ENCODE results near the gene CACNB2.
"Not testable (repeated sequence)": the region's sequence is repeated elsewhere in the genome, so short reads cannot be mapped to it uniquely, and the experiment has no call there.

Gene CACNB2

GRCh38 chr10:18162021-18162627 lies 21.9 kb downstream of the CACNB2 start:
- Histone ChIP-seq H3K27ac (no peak overlapping the region), H3K4me3 (no peak overlapping the region), H3K4me2 (no peak overlapping the region), H3K9me3 (no peaks in the 10 kb centered on the region), H3K9ac (no peak overlapping the region), H3K27me3 (no peaks in the 10 kb centered on the region), H3K4me1 (no peaks in the 10 kb centered on the region), H4K20me1 (no peaks in the 10 kb centered on the region), H3K36me3 (no peaks in the 10 kb centered on the region)
- TF ChIP-seq Cebpa-rat (IDR thresholded peaks at IDR 0.05): no peak

- Histone ChIP-seq H3K36me3 (no peaks in the 10 kb centered on the region), H3K27ac (no peak overlapping the region), H3K4me2 (no peak overlapping the region), H3K4me1 (no peaks in the 10 kb centered on the region), H3K9ac (no peak overlapping the region), H3K4me3 (no peak overlapping the region), H3K9me3 (no peaks in the 10 kb centered on the region), H4K20me1 (no peaks in the 10 kb centered on the region), H3K27me3 (no peaks in the 10 kb centered on the region)
- no peak for TF ChIP-seq Cebpa-rat (IDR thresholded peaks at IDR 0.05)
These were observed 23.9 kb downstream of the CACNB2 start for GRCh38 chr10:18164093-18164492.

- Histone ChIP-seq H3K9ac (no peak overlapping the region), H3K36me3 (no peaks in the 10 kb centered on the region), H3K27me3 (no peaks in the 10 kb centered on the region), H3K9me3 (no peaks in the 10 kb centered on the region), H3K4me1 (no peaks in the 10 kb centered on the region), H3K27ac (no peak overlapping the region), H4K20me1 (no peaks in the 10 kb centered on the region), H3K4me3 (no peak overlapping the region), H3K4me2 (no peak overlapping the region)
- TF ChIP-seq Cebpa-rat (IDR thresholded peaks at IDR 0.05): no peak
These were observed 24.6 kb downstream of the CACNB2 start for GRCh38 chr10:18164748-18165361.

- Histone ChIP-seq H3K4me3 (no peak overlapping the region), H3K4me2 (no peak overlapping the region), H3K27ac (no peak overlapping the region), H3K27me3 (no peaks in the 10 kb centered on the region), H3K4me1 (peaks cover 12% of the 10 kb centered on the region), H3K9ac (no peak overlapping the region), H4K20me1 (no peaks in the 10 kb centered on the region), H3K36me3 (no peaks in the 10 kb centered on the region), H3K9me3 (no peaks in the 10 kb centered on the region; the same call in 1 of the 2 replicates)
- TF ChIP-seq Cebpa-rat (IDR thresholded peaks at IDR 0.05): no peak
These were observed 38.7 kb downstream of the CACNB2 start for GRCh38 chr10:18178854-18179483.

- Histone ChIP-seq H3K4me2 (no peak overlapping the region), H3K4me3 (no peak overlapping the region)
These were observed 39.7 kb downstream of the CACNB2 start for GRCh38 chr10:18179891-18180290.

GRCh38 chr10:18181382-18181781 lies 41.2 kb downstream of the CACNB2 start:
- not testable (repeated sequence) for H3K4me3 ChIP-seq, H3K36me3 ChIP-seq, H3K9me3 ChIP-seq, H3K9ac ChIP-seq, H3K27ac ChIP-seq, H3K27me3 ChIP-seq, H4K20me1 ChIP-seq, H3K4me2 ChIP-seq
- peaks cover 12% of the 10 kb centered on the region for H3K4me1 ChIP-seq

More at GRCh38 chr10:18179891-18180290, 39.7 kb downstream of the CACNB2 start:
- H3K27me3 ChIP-seq: no peaks in the 10 kb centered on the region
- H3K27ac ChIP-seq: no peak overlapping the region
- H3K36me3 ChIP-seq: no peaks in the 10 kb centered on the region
- H3K9ac ChIP-seq: no peak overlapping the region
- H3K4me1 ChIP-seq: peaks cover 12% of the 10 kb centered on the region
- H4K20me1 ChIP-seq: no peaks in the 10 kb centered on the region
- no peaks in the 10 kb centered on the region; the same call in 1 of the 2 replicates for H3K9me3 ChIP-seq
- TF ChIP-seq Cebpa-rat (IDR thresholded peaks at IDR 0.05): no peak

GRCh38 chr10:18185621-18186020 lies 45.4 kb downstream of the CACNB2 start:
- Histone ChIP-seq H3K4me2 (no peak overlapping the region), H3K36me3 (no peaks in the 10 kb centered on the region), H3K9me3 (no peaks in the 10 kb centered on the region; the same call in 1 of the 2 replicates), H3K9ac (no peak overlapping the region), H3K27ac (no peak overlapping the region), H4K20me1 (no peaks in the 10 kb centered on the region), H3K27me3 (no peaks in the 10 kb centered on the region), H3K4me1 (no peaks in the 10 kb centered on the region), H3K4me3 (no peak overlapping the region)
- no peak for TF ChIP-seq Cebpa-rat (IDR thresholded peaks at IDR 0.05)

GRCh38 chr10:18190840-18191239 lies 50.6 kb downstream of the CACNB2 start:
- H3K4me2 ChIP-seq: no peak overlapping the region
- H3K27ac ChIP-seq: no peak overlapping the region

GRCh38 chr10:18194634-18195033 lies 54.4 kb downstream of the CACNB2 start:
- no peak for TF ChIP-seq Cebpa-rat (IDR thresholded peaks at IDR 0.05)
- no peaks in the 10 kb centered on the region for H3K9me3 ChIP-seq
- no peaks in the 10 kb centered on the region for H3K4me1 ChIP-seq
- H3K27me3 ChIP-seq: no peaks in the 10 kb centered on the region
- no peak overlapping the region for H3K9ac ChIP-seq
- no peak overlapping the region for H3K4me3 ChIP-seq
- H3K36me3 ChIP-seq: no peaks in the 10 kb centered on the region
- no peak overlapping the region for H3K4me2 ChIP-seq
- no peak overlapping the region for H3K27ac ChIP-seq
- no peaks in the 10 kb centered on the region for H4K20me1 ChIP-seq

More at GRCh38 chr10:18190840-18191239, 50.6 kb downstream of the CACNB2 start:
- no peaks in the 10 kb centered on the region for H3K4me1 ChIP-seq
- no peaks in the 10 kb centered on the region for H4K20me1 ChIP-seq
- no peaks in the 10 kb centered on the region for H3K36me3 ChIP-seq
- H3K27me3 ChIP-seq: no peaks in the 10 kb centered on the region
- H3K9me3 ChIP-seq: no peaks in the 10 kb centered on the region
- no peak overlapping the region for H3K4me3 ChIP-seq
- TF ChIP-seq Cebpa-rat (IDR thresholded peaks at IDR 0.05): no peak
- no peak overlapping the region for H3K9ac ChIP-seq

- no peak overlapping the region for H3K27ac ChIP-seq
- H3K4me1 ChIP-seq: no peaks in the 10 kb centered on the region
- H4K20me1 ChIP-seq: no peaks in the 10 kb centered on the region
- no peak overlapping the region for H3K4me3 ChIP-seq
- TF ChIP-seq Cebpa-rat (IDR thresholded peaks at IDR 0.05): no peak
- no peaks in the 10 kb centered on the region for H3K36me3 ChIP-seq
- H3K27me3 ChIP-seq: no peaks in the 10 kb centered on the region
- H3K4me2 ChIP-seq: no peak overlapping the region
- no peaks in the 10 kb centered on the region for H3K9me3 ChIP-seq
- no peak overlapping the region for H3K9ac ChIP-seq
These were observed 55.0 kb downstream of the CACNB2 start for GRCh38 chr10:18195060-18195799.

Measured in BLaER1 (cell line).